ENCODE data around the gene CHCHD10.

DNA sequence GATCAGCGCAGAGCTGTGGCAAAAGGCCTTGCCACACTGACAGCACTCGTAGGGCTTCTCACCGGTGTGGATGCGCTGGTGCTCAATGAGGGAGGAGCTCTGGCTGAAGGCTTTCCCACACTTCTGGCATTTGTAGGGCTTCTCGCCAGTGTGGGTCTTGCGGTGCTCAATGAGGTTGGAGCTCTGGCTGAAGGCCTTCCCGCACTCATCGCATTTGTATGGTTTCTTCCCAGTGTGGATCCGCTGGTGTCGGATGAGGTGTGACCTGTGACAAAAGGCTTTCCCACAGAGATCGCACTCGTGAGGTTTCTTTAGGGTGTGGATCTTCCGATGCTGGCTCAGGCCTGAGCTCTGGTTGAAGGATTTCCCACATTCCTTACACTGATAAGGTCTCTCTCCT is 23.8 kb downstream of the CHCHD10 start:
- no peak for TF ChIP-seq ZNF8 (CRISPR knock-in tag; IDR thresholded peaks at IDR 0.05)
- TF ChIP-seq ESRRG (CRISPR knock-in tag; IDR thresholded peaks at IDR 0.05): no peak
- TF ChIP-seq, protein P1, sequence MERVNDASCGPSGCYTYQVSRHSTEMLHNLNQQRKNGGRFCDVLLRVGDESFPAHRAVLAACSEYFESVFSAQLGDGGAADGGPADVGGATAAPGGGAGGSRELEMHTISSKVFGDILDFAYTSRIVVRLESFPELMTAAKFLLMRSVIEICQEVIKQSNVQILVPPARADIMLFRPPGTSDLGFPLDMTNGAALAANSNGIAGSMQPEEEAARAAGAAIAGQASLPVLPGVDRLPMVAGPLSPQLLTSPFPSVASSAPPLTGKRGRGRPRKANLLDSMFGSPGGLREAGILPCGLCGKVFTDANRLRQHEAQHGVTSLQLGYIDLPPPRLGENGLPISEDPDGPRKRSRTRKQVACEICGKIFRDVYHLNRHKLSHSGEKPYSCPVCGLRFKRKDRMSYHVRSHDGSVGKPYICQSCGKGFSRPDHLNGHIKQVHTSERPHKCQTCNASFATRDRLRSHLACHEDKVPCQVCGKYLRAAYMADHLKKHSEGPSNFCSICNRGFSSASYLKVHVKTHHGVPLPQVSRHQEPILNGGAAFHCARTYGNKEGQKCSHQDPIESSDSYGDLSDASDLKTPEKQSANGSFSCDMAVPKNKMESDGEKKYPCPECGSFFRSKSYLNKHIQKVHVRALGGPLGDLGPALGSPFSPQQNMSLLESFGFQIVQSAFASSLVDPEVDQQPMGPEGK (CRISPR knock-in tag; IDR thresholded peaks at IDR 0.05; ENCODE audit: borderline replicate concordance): no peak
- no peak for TF ChIP-seq CREB5 (CRISPR knock-in tag; IDR thresholded peaks at IDR 0.05; ENCODE audit: low read depth)
- TF ChIP-seq ZFP30 (CRISPR knock-in tag; IDR thresholded peaks at IDR 0.05): no peak

Data from SK-N-SH treated with all-trans-retinoic acid at 6 μM for 48 hours (cell line).